ENCODE results near the gene ACTC1.
"Not testable (repeated sequence)": the region's sequence is repeated elsewhere in the genome, so short reads cannot be mapped to it uniquely, and the experiment has no call there.

GRCh38 chr15:34812868-34813365 is 17.6 kb upstream of the ACTC1 start:
- not testable (repeated sequence) for TF ChIP-seq CTCF, POLR2AphosphoS5, POLR2A (IDR thresholded peaks at IDR 0.05)
